ENCODE results near the gene ZFHX3.
"Not testable (repeated sequence)": the region's sequence is repeated elsewhere in the genome, so short reads cannot be mapped to it uniquely, and the experiment has no call there.

Gene ZFHX3

GRCh38 chr16:72996291-72997062 is 51.5 kb downstream of the ZFHX3 start:
- no peak for DNase-seq (ENCODE audit: low read depth)

- not testable (repeated sequence) for DNase-seq (ENCODE audit: low read depth)
Observed at GRCh38 chr16:72995882-72996270, 52.1 kb downstream of the ZFHX3 start.

GRCh38 chr16:72995151-72995881 is 52.6 kb downstream of the ZFHX3 start:
- DNase-seq (ENCODE audit: low read depth) = no peak

GRCh38 chr16:72992142-72992601 is 55.8 kb downstream of the ZFHX3 start:
- no peak for DNase-seq (ENCODE audit: low read depth)

- DNase-seq (ENCODE audit: low read depth) = no peak
Observed at GRCh38 chr16:72991644-72992043, 56.3 kb downstream of the ZFHX3 start.

GRCh38 chr16:72991211-72991610 is 56.7 kb downstream of the ZFHX3 start:
- DNase-seq (ENCODE audit: low read depth) = no peak

- no peak for DNase-seq (ENCODE audit: low read depth)
Observed at GRCh38 chr16:72990571-72990970, 57.4 kb downstream of the ZFHX3 start.

- peak; percentile 88 for DNase-seq (ENCODE audit: low read depth)
Observed at GRCh38 chr16:72989579-72990551, 58.1 kb downstream of the ZFHX3 start.

- not testable (repeated sequence) for DNase-seq (ENCODE audit: low read depth)
Observed at GRCh38 chr16:72989203-72989578, 58.7 kb downstream of the ZFHX3 start.

GRCh38 chr16:72988569-72988968 is 59.4 kb downstream of the ZFHX3 start:
- DNase-seq (ENCODE audit: low read depth) = no peak

GRCh38 chr16:72987480-72987901 is 60.4 kb downstream of the ZFHX3 start:
- no peak for DNase-seq (ENCODE audit: low read depth)

- DNase-seq (ENCODE audit: low read depth) = no peak
Observed at GRCh38 chr16:72985995-72986394, 61.9 kb downstream of the ZFHX3 start.

GRCh38 chr16:72985148-72985941 is 62.6 kb downstream of the ZFHX3 start:
- no peak for DNase-seq (ENCODE audit: low read depth)

GRCh38 chr16:72983728-72984350 is 64.1 kb downstream of the ZFHX3 start:
- no peak for DNase-seq (ENCODE audit: low read depth)

- no peak for DNase-seq (ENCODE audit: low read depth)
Observed at GRCh38 chr16:72983241-72983640, 64.7 kb downstream of the ZFHX3 start.

- no peak for DNase-seq (ENCODE audit: low read depth)
Observed at GRCh38 chr16:72979974-72980373, 68.0 kb downstream of the ZFHX3 start.

GRCh38 chr16:72978212-72978611 is 69.7 kb downstream of the ZFHX3 start:
- DNase-seq (ENCODE audit: low read depth) = no peak

- DNase-seq (ENCODE audit: low read depth) = no peak
Observed at GRCh38 chr16:72977127-72977526, 70.8 kb downstream of the ZFHX3 start.

- DNase-seq (ENCODE audit: low read depth) = no peak
Observed at GRCh38 chr16:72976438-72977064, 71.4 kb downstream of the ZFHX3 start.

GRCh38 chr16:72975809-72976437 is 72.0 kb downstream of the ZFHX3 start:
- no peak for DNase-seq (ENCODE audit: low read depth)

All from HS-5 (cell line).